GM18951 (cell line): Measurements from ENCODE around the gene FUZ.
A peak's percentile ranks its signal among the peaks of the same experiment; 100 is the strongest.

Source experiments
- POLR2A ChIP-seq: IDR thresholded peaks from 4 replicates; pipeline ENCODE4 v1.6.1; 2011; ENCODE audit warnings: mild to moderate bottlenecking; ENCODE audit not compliant: insufficient read length, insufficient read depth; ENCODE audit errors: extremely low read depth
- in situ Hi-C: fragments of 300-500 bp; cut with MboI; formaldehyde crosslinking; loops from one replicate; pipeline ENCODE4 v1.12.0; 2022; ENCODE audit warnings: low sequenced_read_pairs, mixed read lengths, inconsistent platforms; ENCODE audit not compliant: unreplicated experiment

The FUZ gene

DNA sequence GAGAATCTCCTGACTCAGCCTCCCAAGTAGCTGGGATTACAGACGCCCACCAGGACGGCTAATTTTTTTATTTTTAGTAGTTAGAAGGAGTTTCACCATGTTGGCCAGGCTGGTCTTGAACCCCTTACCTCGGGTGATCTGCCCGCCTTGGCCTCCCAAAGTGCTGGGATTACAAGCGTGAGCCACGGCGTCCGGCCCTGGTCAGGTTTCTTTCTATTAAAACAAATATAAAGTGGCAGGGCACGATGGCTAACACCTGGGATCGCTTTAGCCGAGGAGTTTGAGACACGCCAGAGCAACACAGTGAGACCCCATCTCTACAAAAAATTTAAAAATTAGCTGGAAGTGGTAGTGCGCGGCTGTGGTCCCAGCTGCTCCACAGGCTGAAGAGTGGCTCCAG, 3.5 kb upstream of the FUZ start:
- in situ Hi-C loops = no loop called here

DNA sequence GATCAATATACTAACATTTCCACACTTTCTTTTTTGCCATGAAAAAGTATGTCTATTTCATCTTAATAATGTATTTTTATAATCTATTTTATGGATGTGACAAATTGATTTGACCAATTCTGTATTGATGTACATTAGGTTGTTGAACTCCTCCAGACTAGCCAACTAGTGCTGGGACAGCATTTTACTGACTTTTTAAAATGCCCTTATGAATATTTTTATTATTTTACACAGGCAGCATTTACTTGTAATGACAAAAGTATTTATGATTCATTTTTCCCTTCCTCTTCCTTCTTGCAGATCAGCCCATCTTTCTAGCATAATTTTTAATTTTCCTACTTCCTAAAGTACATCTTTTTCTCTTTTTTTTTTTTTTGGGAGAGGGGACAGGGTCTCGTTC, 918 bp upstream of the FUZ start:
- in situ Hi-C loops = no loop called here
- TF ChIP-seq POLR2A = no peak

More for the DNA sequence above, 3.5 kb upstream of the FUZ start:
- TF ChIP-seq POLR2A = no peak

GRCh38 chr19:49812452-49812996, 568 bp downstream of the FUZ start:
- in situ Hi-C loops = no loop called here
- TF ChIP-seq POLR2A = no peak

DNA sequence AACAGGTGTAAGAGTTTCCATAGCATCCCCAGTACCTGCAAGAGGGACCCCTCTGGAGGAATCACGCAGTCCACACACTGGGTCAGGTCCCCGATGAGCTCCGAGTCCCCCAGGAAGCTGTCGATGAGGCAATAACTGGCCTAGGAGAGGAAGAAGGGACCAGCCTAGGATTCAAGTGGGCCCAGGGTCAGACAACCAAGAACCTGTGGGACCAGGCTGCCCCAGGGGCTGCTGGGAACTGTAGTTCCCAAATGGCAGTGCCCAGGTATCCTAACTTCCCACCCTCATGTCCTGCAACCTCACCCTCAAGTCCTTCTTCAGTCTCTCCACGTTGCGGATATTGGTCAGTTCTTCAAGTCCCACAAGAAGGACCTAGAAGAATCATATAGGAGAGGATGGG, 1.8 kb downstream of the FUZ start:
- no peak for TF ChIP-seq POLR2A
- in situ Hi-C loops = no loop called here

GRCh38 chr19:49809941-49810389, 3.1 kb downstream of the FUZ start:
- in situ Hi-C loops = no loop called here
- TF ChIP-seq POLR2A = no peak

- in situ Hi-C loops = no loop called here
- no peak for TF ChIP-seq POLR2A
Observed at GRCh38 chr19:49809160-49809940, 3.7 kb downstream of the FUZ start.

GRCh38 chr19:49808711-49809159, 4.4 kb downstream of the FUZ start:
- peak; percentile 16 for TF ChIP-seq POLR2A
- in situ Hi-C loops = no loop called here

- in situ Hi-C loops = no loop called here
- TF ChIP-seq POLR2A = no peak
Observed at GRCh38 chr19:49807904-49808675, 5.0 kb downstream of the FUZ start.

- no peak for TF ChIP-seq POLR2A
- in situ Hi-C loops = no loop called here
Observed at GRCh38 chr19:49807058-49807903, 5.8 kb downstream of the FUZ start.

GRCh38 chr19:49806620-49806959, 6.5 kb downstream of the FUZ start:
- in situ Hi-C loops = no loop called here
- TF ChIP-seq POLR2A = no peak

- in situ Hi-C loops = no loop called here
- TF ChIP-seq POLR2A = no peak
Observed at GRCh38 chr19:49805822-49806619, 7.1 kb downstream of the FUZ start.

DNA sequence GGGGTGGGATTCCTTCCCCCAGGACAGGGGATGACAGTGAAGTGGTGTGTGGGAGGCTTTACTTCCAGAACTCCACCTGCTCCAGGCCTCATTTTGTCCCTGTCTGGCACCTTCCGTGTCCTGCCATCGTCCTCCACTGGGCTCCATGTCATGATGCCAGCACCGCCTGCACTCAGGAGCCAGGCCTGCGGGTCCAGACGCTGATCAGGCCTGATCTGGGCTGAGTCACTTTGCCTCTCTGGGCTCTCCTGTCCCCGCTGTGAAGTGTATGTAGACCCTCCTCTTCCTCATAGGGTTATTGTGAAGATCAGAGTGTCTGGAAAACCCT, 9.6 kb downstream of the FUZ start:
- in situ Hi-C loops = no loop called here
- no peak for TF ChIP-seq POLR2A
